HG03066 (cell line): ENCODE measurements around the gene NETO1.

Experiments
- ATAC-seq: cut with Tn5 transposase; IDR thresholded peaks from one replicate; pipeline ENCODE4 v1.9.1; 2021; ENCODE audit warnings: low read depth; ENCODE audit not compliant: unreplicated experiment

NETO1 gene

DNA sequence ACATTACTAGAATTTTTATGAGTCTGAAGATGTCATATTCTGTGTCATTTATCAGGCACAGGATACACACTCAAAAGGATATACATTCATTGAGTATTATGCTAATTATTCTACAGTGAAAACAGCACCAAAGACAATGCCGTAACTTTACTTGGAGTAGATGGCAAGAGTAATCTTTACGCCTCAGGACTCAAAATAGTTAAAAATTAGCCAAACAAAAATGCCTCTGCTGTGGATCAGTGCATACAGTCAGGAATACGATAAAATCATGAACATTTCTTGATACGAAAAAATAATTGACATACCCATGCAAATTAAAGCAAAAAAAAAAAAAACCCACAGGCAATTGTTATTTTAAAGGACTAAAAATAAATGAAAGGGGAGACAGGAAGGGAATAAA, 129.7 kb downstream of the NETO1 start:
- no peak for ATAC-seq

GRCh38 chr18:72727776-72728175, 140.0 kb downstream of the NETO1 start:
- no peak for ATAC-seq

- ATAC-seq = no peak
These were observed 140.6 kb downstream of the NETO1 start for GRCh38 chr18:72727038-72727655.

DNA sequence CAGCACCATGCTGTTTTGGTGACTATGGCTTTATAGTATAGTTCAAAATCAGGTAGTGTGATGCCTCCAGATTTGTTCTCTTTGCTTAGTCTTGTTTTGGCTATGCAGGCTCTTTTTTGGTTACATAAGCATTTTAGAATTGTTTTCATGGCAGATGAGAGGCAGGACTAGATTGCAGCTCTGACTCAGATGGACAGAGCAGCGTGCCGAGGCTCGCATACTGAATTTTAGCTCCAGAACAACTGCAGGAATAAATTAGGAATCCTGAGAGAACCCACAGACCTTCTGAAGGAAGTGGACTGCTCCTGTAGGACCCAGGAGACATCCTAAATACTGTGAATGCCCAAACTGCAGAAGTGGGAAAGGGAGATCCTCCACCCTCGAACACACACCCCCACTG, 141.6 kb downstream of the NETO1 start:
- ATAC-seq = no peak

DNA sequence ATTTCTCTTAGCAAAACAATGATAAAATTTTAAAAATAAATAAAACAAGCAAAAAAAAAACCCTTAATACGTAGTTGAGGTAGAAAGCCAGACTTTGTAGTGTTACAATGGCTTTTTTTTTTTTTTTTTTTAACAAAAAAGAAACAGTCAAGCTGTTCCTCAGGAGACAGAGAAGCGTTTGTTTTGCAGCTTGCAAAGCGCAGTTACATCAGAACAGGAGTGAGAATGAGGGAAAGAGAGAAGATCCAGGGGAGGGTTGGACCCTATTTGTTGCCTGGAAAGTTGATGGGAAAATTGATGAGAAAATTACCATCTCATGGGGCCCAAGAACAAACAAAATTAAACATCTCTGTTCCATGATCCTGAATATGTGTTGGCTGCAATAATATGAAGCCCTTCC, 146.5 kb downstream of the NETO1 start:
- no peak for ATAC-seq

- no peak for ATAC-seq
These were observed 147.7 kb downstream of the NETO1 start for GRCh38 chr18:72720116-72720515.

DNA sequence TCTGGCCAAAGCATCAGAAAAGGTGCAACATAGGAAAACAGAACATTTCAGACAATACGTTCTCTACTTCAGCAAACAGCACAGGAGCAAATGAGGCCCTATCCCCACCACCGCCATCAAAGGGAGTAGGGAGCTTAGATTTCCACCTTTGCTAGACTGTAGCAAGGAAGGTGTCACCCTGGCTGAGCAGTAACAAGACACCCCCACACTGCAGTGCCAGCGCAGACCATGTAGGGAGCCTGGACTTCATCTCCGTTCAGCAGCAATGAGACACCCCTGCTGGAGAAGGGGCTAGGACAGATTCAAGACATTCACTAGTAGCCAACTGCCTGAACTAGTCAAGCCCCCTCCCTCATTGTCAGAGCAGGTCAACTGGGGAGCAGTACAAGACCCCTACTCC, 163.6 kb downstream of the NETO1 start:
- no peak for ATAC-seq

- ATAC-seq = no peak
These were observed 166.7 kb downstream of the NETO1 start for GRCh38 chr18:72700961-72701710.

- ATAC-seq = no peak
These were observed 170.1 kb downstream of the NETO1 start for GRCh38 chr18:72697706-72698105.

GRCh38 chr18:72692595-72692994, 175.2 kb downstream of the NETO1 start:
- no peak for ATAC-seq
